ENCODE measurements around the gene AGXT.

Gene AGXT

DNA sequence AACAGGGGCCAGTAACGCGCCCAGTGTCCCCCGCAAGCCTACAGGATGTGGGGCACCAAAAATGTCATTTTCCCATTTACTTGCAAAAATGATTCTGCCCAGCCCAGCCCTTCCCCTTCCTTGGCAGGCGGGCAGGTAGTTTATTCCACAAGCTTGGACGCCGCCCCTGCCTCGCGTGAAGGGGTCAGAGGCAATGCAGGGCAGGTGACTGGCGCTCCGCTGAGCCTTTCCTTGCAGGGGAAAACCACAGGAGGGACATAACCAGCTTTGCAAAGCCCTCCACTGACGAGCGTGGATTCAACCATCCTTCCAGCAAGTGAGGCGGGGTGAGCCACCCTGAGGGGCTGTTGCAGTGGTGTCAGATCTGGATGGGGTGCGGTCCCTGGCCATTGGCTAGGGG lies 22.1 kb downstream of the AGXT start (continued):
- TF ChIP-seq, protein P1, sequence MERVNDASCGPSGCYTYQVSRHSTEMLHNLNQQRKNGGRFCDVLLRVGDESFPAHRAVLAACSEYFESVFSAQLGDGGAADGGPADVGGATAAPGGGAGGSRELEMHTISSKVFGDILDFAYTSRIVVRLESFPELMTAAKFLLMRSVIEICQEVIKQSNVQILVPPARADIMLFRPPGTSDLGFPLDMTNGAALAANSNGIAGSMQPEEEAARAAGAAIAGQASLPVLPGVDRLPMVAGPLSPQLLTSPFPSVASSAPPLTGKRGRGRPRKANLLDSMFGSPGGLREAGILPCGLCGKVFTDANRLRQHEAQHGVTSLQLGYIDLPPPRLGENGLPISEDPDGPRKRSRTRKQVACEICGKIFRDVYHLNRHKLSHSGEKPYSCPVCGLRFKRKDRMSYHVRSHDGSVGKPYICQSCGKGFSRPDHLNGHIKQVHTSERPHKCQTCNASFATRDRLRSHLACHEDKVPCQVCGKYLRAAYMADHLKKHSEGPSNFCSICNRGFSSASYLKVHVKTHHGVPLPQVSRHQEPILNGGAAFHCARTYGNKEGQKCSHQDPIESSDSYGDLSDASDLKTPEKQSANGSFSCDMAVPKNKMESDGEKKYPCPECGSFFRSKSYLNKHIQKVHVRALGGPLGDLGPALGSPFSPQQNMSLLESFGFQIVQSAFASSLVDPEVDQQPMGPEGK (CRISPR knock-in tag; IDR thresholded peaks at IDR 0.05; ENCODE audit: borderline replicate concordance): no peak
- TF ChIP-seq ZNF8 (CRISPR knock-in tag; IDR thresholded peaks at IDR 0.05) (no peak), ZNF70 (CRISPR knock-in tag; IDR thresholded peaks at IDR 0.05) (no peak), ESRRG (CRISPR knock-in tag; IDR thresholded peaks at IDR 0.05) (no peak), CSDC2 (CRISPR knock-in tag; IDR thresholded peaks at IDR 0.05) (no peak), ZNF565 (CRISPR knock-in tag; conservative IDR thresholded peaks at IDR 0.05; ENCODE audit: low read depth) (no peak), GLIS3 (CRISPR knock-in tag; IDR thresholded peaks at IDR 0.05) (no peak), ARNTL (CRISPR knock-in tag; IDR thresholded peaks at IDR 0.05; ENCODE audit: borderline replicate concordance, low read depth) (no peak), ZC3H10 (CRISPR knock-in tag; IDR thresholded peaks at IDR 0.05) (no peak), RARB (CRISPR knock-in tag; IDR thresholded peaks at IDR 0.05) (no peak)

DNA sequence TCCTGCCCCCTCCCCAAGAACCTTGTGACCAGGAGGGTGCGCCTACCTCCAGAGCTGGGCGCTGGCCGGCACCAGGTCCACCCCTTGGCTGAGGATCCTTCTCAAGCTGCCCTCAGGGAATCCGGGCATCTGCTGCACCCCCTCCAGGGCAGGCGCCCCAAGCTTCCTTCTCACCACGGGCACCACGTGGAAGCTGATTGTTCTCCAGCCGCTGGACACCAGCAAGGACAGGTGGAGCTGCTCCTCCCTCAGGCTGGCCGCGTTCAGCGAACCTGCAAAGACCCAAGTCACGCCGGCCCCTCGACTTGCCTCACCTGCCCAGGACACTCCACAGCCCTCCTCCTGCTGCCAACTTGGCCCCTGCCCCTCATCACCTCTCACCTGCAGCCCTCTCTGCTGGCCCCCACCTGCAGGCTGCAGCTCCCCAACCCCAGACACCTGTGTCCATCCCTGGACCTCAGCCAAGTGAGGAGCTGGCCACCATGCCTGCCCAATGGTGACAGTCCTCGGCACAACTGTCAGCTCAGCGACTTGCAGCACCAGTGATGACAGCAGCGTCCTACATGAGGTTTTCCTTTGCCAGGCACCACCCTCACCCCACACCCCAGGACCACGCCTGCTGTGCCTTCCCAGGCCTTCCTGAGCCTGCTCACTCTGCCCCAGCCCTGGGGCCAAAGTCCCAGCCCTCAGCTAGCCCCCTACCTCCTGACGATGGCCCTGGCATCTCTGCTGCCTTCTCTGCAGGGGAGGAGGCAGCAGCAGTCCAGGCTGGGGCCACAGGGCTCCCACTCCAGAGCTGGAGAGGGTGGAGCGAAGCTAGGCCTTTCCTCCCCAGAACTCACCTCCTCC lies 23.1 kb downstream of the AGXT start:
- TF ChIP-seq, protein P2, sequence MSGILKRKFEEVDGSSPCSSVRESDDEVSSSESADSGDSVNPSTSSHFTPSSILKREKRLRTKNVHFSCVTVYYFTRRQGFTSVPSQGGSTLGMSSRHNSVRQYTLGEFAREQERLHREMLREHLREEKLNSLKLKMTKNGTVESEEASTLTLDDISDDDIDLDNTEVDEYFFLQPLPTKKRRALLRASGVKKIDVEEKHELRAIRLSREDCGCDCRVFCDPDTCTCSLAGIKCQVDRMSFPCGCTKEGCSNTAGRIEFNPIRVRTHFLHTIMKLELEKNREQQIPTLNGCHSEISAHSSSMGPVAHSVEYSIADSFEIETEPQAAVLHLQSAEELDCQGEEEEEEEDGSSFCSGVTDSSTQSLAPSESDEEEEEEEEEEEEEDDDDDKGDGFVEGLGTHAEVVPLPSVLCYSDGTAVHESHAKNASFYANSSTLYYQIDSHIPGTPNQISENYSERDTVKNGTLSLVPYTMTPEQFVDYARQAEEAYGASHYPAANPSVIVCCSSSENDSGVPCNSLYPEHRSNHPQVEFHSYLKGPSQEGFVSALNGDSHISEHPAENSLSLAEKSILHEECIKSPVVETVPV (CRISPR knock-in tag; IDR thresholded peaks at IDR 0.05): no peak
- TF ChIP-seq ZNF70 (CRISPR knock-in tag; IDR thresholded peaks at IDR 0.05): no peak
- TF ChIP-seq, protein P3, sequence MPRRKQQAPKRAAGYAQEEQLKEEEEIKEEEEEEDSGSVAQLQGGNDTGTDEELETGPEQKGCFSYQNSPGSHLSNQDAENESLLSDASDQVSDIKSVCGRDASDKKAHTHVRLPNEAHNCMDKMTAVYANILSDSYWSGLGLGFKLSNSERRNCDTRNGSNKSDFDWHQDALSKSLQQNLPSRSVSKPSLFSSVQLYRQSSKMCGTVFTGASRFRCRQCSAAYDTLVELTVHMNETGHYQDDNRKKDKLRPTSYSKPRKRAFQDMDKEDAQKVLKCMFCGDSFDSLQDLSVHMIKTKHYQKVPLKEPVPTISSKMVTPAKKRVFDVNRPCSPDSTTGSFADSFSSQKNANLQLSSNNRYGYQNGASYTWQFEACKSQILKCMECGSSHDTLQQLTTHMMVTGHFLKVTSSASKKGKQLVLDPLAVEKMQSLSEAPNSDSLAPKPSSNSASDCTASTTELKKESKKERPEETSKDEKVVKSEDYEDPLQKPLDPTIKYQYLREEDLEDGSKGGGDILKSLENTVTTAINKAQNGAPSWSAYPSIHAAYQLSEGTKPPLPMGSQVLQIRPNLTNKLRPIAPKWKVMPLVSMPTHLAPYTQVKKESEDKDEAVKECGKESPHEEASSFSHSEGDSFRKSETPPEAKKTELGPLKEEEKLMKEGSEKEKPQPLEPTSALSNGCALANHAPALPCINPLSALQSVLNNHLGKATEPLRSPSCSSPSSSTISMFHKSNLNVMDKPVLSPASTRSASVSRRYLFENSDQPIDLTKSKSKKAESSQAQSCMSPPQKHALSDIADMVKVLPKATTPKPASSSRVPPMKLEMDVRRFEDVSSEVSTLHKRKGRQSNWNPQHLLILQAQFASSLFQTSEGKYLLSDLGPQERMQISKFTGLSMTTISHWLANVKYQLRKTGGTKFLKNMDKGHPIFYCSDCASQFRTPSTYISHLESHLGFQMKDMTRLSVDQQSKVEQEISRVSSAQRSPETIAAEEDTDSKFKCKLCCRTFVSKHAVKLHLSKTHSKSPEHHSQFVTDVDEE (CRISPR knock-in tag; IDR thresholded peaks at IDR 0.05): no peak
- no peak for TF ChIP-seq ZFP30 (CRISPR knock-in tag; IDR thresholded peaks at IDR 0.05)
- no peak for TF ChIP-seq SNAI2 (CRISPR knock-in tag; IDR thresholded peaks at IDR 0.05)
- TF ChIP-seq ARNTL (CRISPR knock-in tag; IDR thresholded peaks at IDR 0.05; ENCODE audit: borderline replicate concordance, low read depth): no peak
- TF ChIP-seq ZNF8 (CRISPR knock-in tag; IDR thresholded peaks at IDR 0.05): no peak
- no peak for TF ChIP-seq CSDC2 (CRISPR knock-in tag; IDR thresholded peaks at IDR 0.05)
- TF ChIP-seq RARB (CRISPR knock-in tag; IDR thresholded peaks at IDR 0.05): no peak
- TF ChIP-seq ZC3H10 (CRISPR knock-in tag; IDR thresholded peaks at IDR 0.05): no peak
- no peak for TF ChIP-seq BACH2 (CRISPR knock-in tag; IDR thresholded peaks at IDR 0.05; ENCODE audit: borderline replicate concordance)
- TF ChIP-seq ESRRG (CRISPR knock-in tag; IDR thresholded peaks at IDR 0.05): no peak
- no peak for TF ChIP-seq TOX (CRISPR knock-in tag; IDR thresholded peaks at IDR 0.05; ENCODE audit: borderline replicate concordance)
- TF ChIP-seq ZNF565 (CRISPR knock-in tag; conservative IDR thresholded peaks at IDR 0.05; ENCODE audit: low read depth): no peak
- TF ChIP-seq OSR1 (CRISPR knock-in tag; IDR thresholded peaks at IDR 0.05): no peak
- TF ChIP-seq, protein P4, sequence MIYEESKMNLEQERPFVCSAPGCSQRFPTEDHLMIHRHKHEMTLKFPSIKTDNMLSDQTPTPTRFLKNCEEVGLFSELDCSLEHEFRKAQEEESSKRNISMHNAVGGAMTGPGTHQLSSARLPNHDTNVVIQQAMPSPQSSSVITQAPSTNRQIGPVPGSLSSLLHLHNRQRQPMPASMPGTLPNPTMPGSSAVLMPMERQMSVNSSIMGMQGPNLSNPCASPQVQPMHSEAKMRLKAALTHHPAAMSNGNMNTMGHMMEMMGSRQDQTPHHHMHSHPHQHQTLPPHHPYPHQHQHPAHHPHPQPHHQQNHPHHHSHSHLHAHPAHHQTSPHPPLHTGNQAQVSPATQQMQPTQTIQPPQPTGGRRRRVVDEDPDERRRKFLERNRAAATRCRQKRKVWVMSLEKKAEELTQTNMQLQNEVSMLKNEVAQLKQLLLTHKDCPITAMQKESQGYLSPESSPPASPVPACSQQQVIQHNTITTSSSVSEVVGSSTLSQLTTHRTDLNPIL (CRISPR knock-in tag; IDR thresholded peaks at IDR 0.05; ENCODE audit: low read depth): no peak
- TF ChIP-seq, protein P5, sequence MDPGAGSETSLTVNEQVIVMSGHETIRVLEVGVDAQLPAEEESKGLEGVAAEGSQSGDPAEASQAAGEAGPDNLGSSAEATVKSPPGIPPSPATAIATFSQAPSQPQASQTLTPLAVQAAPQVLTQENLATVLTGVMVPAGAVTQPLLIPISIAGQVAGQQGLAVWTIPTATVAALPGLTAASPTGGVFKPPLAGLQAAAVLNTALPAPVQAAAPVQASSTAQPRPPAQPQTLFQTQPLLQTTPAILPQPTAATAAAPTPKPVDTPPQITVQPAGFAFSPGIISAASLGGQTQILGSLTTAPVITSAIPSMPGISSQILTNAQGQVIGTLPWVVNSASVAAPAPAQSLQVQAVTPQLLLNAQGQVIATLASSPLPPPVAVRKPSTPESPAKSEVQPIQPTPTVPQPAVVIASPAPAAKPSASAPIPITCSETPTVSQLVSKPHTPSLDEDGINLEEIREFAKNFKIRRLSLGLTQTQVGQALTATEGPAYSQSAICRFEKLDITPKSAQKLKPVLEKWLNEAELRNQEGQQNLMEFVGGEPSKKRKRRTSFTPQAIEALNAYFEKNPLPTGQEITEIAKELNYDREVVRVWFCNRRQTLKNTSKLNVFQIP (CRISPR knock-in tag; IDR thresholded peaks at IDR 0.05; ENCODE audit: borderline replicate concordance, low read depth): no peak
- no peak for TF ChIP-seq ZFP3 (CRISPR knock-in tag; IDR thresholded peaks at IDR 0.05)
- no peak for TF ChIP-seq TCF4 (CRISPR knock-in tag; IDR thresholded peaks at IDR 0.05; ENCODE audit: borderline replicate concordance)
- no peak for TF ChIP-seq ISL1 (CRISPR knock-in tag; IDR thresholded peaks at IDR 0.05)
- ATAC-seq: no peak
